GM19351 (cell line): ENCODE measurements around the gene HSD3B7.
"Not testable (repeated sequence)": the region's sequence is repeated elsewhere in the genome, so short reads cannot be mapped to it uniquely, and the experiment has no call there.

Experiments used
- ATAC-seq: cut with Tn5 transposase; IDR thresholded peaks from one replicate; pipeline ENCODE4 v1.9.1; 2021; ENCODE audit warnings: mild to moderate bottlenecking, moderate library complexity; ENCODE audit not compliant: unreplicated experiment

The HSD3B7 gene

DNA sequence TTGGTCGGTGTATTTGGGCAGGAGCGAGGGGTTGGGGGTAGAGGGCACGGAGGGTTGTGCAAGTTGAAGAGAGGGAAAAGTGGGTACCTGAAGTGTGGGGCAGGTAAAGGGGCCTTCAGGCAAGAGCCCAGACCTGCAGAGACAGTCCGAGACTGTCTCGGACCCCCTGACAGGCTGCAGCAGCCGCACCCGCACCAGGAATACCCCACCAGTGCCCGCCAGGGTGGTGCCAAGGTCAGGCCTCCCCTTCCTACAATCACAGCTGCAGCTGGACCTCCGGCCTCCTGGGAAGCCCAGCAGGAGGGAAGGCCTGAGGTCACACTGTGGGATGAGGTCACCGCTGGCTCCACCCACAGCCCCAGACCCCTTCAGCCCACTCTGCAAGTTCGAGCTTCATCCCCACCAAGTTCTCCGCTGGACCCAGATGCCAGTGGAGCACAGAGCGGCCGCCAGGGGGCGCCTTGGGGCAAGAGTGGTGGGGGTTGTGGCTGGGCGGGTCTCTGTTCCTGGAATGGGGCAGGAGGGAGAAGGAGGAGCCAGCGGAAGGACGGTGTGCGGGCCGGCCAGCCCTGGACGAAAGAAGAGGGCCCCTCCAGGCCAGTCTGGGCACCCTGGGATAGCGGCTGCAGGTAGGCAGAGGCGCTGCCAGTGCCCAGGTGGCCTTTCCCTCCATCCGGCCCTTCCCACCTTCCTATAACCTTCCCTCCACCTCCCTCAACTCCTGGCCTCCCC is at the start of gene HSD3B7:
TSS of gene HSD3B7 (plus strand) at position 539 of the 732 bp plus-strand sequence. CDS start 452 bp downstream, outside the sequence.
- ATAC-seq: peak; percentile 65

DNA sequence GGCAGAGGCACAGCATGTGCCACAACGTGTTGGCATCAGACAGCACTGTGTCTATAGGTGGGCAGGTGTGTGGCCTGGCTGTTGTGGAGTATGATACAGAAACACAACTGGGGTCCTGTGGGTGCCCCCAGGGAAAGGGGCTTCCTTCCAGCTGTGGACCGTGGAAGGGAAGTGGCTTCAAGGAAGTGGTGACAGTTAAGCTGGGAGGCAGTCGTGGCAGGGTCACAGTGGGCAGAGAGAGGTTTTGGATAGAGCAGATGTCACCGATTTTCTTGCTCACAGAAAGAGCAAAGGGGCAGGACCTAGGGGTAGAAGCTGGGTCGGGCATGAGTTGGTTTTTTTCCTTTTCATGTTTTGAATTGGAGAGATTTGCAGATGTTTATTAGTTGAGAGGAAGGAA is 47.3 kb upstream of the HSD3B7 start:
- no peak for ATAC-seq

GRCh38 chr16:30939571-30939970 is 45.4 kb upstream of the HSD3B7 start:
- not testable (repeated sequence) for ATAC-seq

- ATAC-seq: peak; percentile 90
Measured at GRCh38 chr16:30941600-30942425, 43.2 kb upstream of the HSD3B7 start.

- ATAC-seq: no peak
Measured at GRCh38 chr16:30942426-30942806, 42.6 kb upstream of the HSD3B7 start.

- no peak for ATAC-seq
Measured at GRCh38 chr16:30944352-30944751, 40.7 kb upstream of the HSD3B7 start.

GRCh38 chr16:30946671-30947540 is 38.1 kb upstream of the HSD3B7 start:
- no peak for ATAC-seq

DNA sequence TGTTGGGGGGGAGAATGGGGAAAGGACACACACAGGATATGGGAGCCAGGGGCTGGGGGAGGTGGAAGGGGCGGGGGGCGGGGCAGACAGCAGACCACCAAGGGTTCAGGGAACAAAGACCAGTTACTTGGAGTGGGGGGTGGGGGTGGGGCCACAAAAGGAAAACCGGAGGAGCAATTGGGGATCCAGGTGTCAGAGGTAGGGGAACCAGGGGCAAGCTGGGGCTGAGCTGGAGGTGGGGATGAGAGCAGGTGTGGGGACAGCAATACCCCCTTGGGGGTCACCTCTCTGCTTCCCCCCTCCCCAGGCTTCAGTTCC is 37.5 kb upstream of the HSD3B7 start:
- ATAC-seq: no peak

DNA sequence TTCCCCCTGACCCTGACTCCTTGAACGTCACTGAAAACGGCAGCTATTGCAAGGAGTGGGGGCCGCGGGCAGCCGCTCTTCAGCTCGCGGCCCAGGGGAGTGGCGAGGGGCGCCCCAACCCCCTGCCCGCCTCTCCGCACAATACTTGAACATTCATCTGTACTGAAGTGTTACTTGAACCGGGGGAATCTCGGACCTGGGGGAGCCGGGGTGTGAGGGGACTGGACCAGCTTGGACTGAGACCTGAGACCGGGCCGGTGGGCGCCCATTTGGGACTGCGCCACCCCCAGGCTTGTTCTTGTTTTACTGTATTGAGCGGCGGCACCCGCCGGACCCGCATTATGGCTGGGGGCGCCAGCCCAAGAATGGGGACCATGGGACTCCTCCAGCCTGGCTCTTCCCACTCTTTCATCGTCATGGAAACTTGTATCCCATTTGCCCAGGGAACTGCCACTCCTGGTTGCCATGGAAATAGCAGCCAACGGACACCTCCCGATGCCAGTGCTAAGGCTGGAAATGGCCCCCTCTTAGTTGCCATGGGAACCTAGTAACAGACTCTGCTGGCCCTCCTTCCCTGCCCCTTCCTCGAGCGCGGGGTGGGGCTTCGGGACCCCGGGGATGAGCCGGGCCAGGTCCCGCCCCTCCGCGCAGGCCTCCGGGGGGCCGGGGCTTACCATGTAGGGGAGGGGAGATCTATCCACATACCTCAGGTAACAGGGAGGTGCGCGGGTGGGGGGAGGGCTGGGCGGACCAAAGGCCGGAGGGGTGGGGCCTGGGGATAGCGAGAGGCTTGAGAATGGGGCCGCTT is 36.9 kb upstream of the HSD3B7 start:
- no peak for ATAC-seq

DNA sequence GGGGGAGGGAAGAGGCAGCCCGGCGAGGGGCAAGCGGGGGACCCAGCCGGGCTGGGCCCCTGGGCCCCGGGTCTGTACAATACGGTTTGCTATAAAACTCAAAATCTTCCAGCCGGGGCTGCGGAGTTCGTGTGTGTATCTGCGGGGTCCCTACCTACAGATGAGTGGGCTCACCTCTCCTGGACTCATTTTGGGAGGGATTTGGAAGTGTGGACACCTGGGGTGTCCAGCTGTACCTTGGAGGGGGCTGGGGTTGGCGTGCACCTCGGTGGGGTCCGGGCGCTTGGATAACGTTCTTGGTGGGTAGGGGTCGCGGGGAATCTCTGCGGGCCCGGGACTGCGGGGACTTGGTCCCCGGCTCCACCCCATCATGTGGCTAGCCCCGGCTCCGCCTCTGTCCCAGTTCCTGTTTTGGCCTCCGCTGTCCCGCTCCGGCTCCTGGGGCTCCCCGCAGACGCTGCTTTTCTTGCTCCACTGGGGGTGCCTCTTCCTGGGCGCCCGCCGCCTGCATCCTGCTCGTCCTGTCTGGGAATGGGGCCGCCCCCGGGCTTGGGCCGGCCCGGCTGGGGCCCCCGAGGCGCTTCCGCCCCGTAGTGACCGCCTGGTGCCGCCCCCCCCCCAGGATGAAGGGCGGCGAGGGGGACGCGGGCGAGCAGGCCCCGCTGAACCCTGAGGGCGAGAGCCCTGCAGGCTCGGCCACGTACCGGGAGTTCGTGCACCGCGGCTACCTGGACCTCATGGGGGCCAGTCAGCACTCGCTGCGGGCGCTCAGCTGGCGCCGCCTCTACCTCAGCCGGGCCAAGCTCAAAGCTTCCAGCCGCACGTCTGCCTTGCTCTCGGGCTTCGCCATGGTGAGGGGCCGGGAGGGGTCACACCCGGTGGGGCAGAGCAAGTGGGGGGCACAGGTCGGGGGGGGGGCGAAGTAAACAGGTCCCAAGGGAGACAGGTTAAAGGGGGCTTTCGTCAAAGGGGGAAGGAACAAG is 36.0 kb upstream of the HSD3B7 start, which contains the start of gene ORAI3:
TSS of gene ORAI3 (plus strand) at position 402 of the 983 bp plus-strand sequence. CDS start at position 624, 222 bp downstream.
- peak; percentile 62 for ATAC-seq

DNA sequence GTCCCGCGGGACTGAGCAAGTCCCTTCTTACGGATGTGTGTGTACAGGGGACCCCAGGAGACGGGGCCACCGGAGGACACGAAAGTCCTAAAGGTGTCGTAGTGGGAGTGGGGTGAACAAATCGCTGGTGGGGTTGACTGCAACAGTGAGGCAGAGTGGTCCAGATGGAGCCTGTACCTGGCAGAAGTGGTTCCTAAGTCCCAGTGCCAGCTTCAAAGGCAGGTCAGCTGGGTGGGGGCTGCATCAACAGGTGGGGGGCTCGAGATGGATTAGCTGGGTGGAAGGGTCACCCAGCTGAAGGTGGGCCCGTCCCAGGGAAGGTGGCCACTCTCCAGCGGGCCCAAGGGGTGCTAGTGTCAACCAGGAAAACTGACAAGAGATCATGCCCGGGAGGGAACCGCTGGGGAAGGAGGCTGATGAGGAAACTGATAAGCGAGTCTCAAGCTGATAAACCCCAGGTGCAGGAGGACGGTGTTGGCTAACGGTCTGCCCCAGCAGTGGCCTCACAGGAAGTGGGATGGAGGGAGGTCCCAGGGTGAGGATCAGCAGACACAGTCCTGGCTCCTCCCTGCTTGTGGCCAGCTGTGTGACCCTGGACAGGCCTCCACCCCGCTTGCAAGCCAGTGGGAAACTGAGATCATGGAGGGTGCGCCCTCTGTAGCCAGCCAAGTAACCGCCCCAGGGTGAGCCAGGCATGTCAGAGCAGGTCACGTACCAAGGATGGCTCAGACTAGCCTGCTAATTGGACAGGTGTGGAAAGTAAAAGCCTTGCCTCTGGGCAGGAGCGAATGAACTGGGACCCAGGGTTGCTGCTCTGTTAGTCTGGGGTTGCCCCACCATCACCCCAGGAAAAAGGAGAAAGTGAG is 35.1 kb upstream of the HSD3B7 start:
- peak; percentile 56 for ATAC-seq

- no peak for ATAC-seq
Measured at GRCh38 chr16:30950516-30951065, 34.4 kb upstream of the HSD3B7 start.

GRCh38 chr16:30951193-30951592 is 33.8 kb upstream of the HSD3B7 start:
- no peak for ATAC-seq

DNA sequence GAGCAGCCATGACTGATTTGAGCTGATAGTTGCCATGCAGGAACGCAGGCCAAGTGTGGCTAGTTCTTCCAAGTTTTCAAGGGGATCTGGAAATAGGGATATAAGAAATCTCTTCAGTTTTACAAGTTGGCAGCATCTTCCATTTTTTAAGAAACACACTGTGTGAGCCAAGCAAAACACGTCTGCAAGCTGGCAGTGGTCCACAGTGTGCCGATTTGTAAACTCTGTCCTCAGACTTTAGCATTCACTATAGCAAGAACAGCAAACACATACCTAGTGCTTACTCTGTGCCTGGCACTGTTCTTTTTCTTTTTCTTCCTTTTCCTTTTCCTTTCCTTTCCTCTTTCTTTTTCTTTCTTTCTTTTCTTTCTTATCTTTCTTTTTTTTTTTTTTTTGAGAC is 33.3 kb upstream of the HSD3B7 start:
- no peak for ATAC-seq

DNA sequence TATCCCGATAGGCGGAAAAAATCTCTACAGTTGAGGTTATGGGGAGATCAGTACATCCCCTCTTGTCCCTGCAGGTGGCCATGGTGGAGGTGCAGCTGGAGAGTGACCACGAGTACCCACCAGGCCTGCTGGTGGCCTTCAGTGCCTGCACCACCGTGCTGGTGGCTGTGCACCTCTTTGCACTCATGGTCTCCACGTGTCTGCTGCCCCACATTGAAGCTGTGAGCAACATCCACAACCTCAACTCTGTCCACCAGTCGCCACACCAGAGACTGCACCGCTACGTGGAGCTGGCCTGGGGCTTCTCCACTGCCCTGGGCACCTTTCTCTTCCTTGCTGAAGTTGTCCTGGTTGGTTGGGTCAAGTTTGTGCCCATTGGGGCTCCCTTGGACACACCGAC is 31.9 kb upstream of the HSD3B7 start:
- ATAC-seq: no peak

DNA sequence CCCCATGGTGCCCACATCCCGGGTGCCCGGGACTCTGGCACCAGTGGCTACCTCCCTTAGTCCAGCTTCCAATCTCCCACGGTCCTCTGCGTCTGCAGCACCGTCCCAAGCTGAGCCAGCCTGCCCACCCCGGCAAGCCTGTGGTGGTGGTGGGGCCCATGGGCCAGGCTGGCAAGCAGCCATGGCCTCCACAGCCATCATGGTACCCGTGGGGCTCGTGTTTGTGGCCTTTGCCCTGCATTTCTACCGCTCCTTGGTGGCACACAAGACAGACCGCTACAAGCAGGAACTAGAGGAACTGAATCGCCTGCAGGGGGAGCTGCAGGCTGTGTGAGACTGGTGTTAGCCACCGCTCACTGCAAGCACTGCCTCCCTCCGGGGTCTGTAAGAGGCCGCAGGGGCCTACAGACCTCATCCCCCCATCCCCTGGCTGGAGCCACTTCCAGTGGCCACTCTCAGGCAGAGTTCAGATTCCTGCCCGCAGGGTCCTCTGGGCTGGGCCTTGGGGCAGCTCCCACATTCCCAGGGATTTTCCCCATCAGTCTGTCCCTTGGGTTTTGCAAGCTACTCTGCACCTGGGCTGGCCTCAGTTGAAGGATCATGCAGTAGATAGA is 31.4 kb upstream of the HSD3B7 start:
- ATAC-seq: no peak

- no peak for ATAC-seq
Measured at GRCh38 chr16:30954993-30955392, 30.0 kb upstream of the HSD3B7 start.
